Tibial nerve (tissue), 4 donors: Measurements from ENCODE around the gene RPP21. TPM values are rescaled to one million over a fixed set of nuclear protein-coding genes. Genes with fewer than 3 reads are reported as not detected.

ENCODE experiments used
- DNase-seq, 2 donors: peaks; one replicate each; pipeline ENCODE4 v3.0.0-alpha.2; 2019; ENCODE audit warnings: low spot score in 2 of 2
- H3K27ac ChIP-seq, 4 donors: fragments of 200-600 bp; sonication (generic) in 3 of 4; one replicate each; pipeline ENCODE4 v1.5.1; 2017 to 2019; ENCODE audit warnings: mild to moderate bottlenecking in 1 of 4
- H3K27me3 ChIP-seq, 2 donors: fragments of 200-600 bp; sonication (generic) in 1 of 2; one replicate each; pipeline versions ENCODE4 v1.5.1 to v1.6.0; 2017 to 2019
- H3K36me3 ChIP-seq, 3 donors: fragments of 200-600 bp; sonication (generic); one replicate each; pipeline ENCODE4 v1.5.1; 2018 to 2019
- H3K4me1 ChIP-seq, 4 donors: fragments of 200-600 bp; sonication (generic) in 3 of 4; one replicate each; pipeline ENCODE4 v1.5.1; 2017 to 2019
- H3K4me3 ChIP-seq, 4 donors: fragments of 200-600 bp; sonication (generic) in 3 of 4; one replicate each; pipeline ENCODE4 v1.5.1; 2017 to 2019; ENCODE audit warnings: mild to moderate bottlenecking in 1 of 4, moderate library complexity in 1 of 4
- H3K9me3 ChIP-seq, 4 donors: fragments of 200-600 bp; sonication (generic) in 3 of 4; one replicate each; pipeline ENCODE4 v1.5.1; 2017 to 2019
- EP300 ChIP-seq, 2 donors: sonication (generic); formaldehyde crosslinking; IDR thresholded peaks; one replicate each; pipeline ENCODE4 v1.6.1; 2017; ENCODE audit warnings: antibody characterized with exemption in 2 of 2, mild to moderate bottlenecking in 1 of 2
- POLR2A ChIP-seq, 2 donors: fragments of 450-650 bp; IDR thresholded peaks; one replicate each; pipeline ENCODE4 v1.6.1; 2017; ENCODE audit warnings: antibody characterized with exemption in 2 of 2, mild to moderate bottlenecking in 2 of 2, moderate library complexity in 2 of 2
- WGBS, 2 donors: methylation state at CpG; one replicate each; pipeline ENCODE4 v1.1.5; 2018; 5-methylcytosine and 5-hydroxymethylcytosine counted together
- total RNA-seq, 4 donors: library from RNA; depleted of rRNA; stranded (reverse); fragments of >200 nt; gene quantifications; one replicate each; pipeline ENCODE4 v1.1.0, GENCODE V29; 2016
- TF ChIP-seq, protein P1 (sequence below), 5 experiments: fragments of 200-600 bp in 3 of 5; fragments of 450-650 bp in 2 of 5; sonication (generic) in 3 of 5; IDR thresholded peaks; one replicate each; pipeline ENCODE4 v1.5.1; 2016 to 2019; ENCODE audit warnings: antibody characterized with exemption in 5 of 5, mild to moderate bottlenecking in 3 of 5, moderate library complexity in 2 of 5

Gene RPP21
- total RNA-seq, 4 donors from 2014 or later: 48.6 to 120 (median 97.0) TPM

- H3K27me3 ChIP-seq: no peaks in the 10 kb centered on the region
- 48 to 59% methylated on average over 1 of the region's 1 CpG for WGBS, 2 donors
- no peak overlapping the region for H3K27ac ChIP-seq
- H3K36me3 ChIP-seq: peaks cover 0 to 16% (median 0%) of the 10 kb centered on the region in 3 donors
- H3K4me3 ChIP-seq: no peak overlapping the region
- H3K9me3 ChIP-seq: no peaks in the 10 kb centered on the region
- peaks cover 0 to 9% (median 5%) of the 10 kb centered on the region in 4 donors for H3K4me1 ChIP-seq
- TF ChIP-seq POLR2A (IDR thresholded peaks at IDR 0.05): no peak
- TF ChIP-seq, protein P1, sequence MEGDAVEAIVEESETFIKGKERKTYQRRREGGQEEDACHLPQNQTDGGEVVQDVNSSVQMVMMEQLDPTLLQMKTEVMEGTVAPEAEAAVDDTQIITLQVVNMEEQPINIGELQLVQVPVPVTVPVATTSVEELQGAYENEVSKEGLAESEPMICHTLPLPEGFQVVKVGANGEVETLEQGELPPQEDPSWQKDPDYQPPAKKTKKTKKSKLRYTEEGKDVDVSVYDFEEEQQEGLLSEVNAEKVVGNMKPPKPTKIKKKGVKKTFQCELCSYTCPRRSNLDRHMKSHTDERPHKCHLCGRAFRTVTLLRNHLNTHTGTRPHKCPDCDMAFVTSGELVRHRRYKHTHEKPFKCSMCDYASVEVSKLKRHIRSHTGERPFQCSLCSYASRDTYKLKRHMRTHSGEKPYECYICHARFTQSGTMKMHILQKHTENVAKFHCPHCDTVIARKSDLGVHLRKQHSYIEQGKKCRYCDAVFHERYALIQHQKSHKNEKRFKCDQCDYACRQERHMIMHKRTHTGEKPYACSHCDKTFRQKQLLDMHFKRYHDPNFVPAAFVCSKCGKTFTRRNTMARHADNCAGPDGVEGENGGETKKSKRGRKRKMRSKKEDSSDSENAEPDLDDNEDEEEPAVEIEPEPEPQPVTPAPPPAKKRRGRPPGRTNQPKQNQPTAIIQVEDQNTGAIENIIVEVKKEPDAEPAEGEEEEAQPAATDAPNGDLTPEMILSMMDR (IDR thresholded peaks at IDR 0.05): no peak
- no peak for TF ChIP-seq EP300 (IDR thresholded peaks at IDR 0.05)
- DNase-seq: no peak
Measured at GRCh38 chr6:30350524-30350923, 5.6 kb downstream of the RPP21 start.

- no peaks in the 10 kb centered on the region for H3K9me3 ChIP-seq
- no peak overlapping the region for H3K4me3 ChIP-seq
- no peak overlapping the region for H3K27ac ChIP-seq
- TF ChIP-seq POLR2A (IDR thresholded peaks at IDR 0.05) (no peak), EP300 (IDR thresholded peaks at IDR 0.05) (no peak)
- TF ChIP-seq, protein P1 (IDR thresholded peaks at IDR 0.05): no peak
- peaks cover 0 to 17% of the 10 kb centered on the region in 2 donors for H3K27me3 ChIP-seq
- peaks cover 0 to 3% (median 0%) of the 10 kb centered on the region in 4 donors for H3K4me1 ChIP-seq
- no peak for DNase-seq
- WGBS, 2 donors: 78 to 88% methylated on average over 2 of the region's 2 CpGs
- peaks cover 0 to 6% (median 0%) of the 10 kb centered on the region in 3 donors for H3K36me3 ChIP-seq
Measured at GRCh38 chr6:30352550-30352949, 7.6 kb downstream of the RPP21 start.

DNA sequence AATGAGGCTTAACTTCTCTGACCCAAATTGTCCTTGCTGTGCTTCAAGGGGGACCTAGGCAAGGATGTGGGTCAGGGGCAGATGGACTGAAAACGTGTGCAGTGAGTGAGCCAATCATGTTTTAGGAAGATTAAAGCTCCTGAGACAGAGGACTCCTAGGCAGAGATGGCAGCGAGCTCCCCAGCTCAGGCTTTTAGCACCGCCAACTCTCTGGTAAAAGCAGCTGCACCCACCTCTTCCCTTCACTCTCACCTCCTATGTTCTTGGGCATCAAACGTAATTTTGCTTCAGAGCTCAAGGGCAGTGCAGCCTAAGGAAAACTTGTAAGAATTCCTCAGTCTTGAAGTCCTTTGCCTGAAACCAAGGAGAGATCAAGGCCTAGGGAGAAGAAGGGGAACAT, 10.3 kb downstream of the RPP21 start:
- 65 to 68% methylated on average over 4 of the region's 4 CpGs for WGBS, 2 donors
- Histone ChIP-seq H3K9me3 (no peaks in the 10 kb centered on the region), H3K36me3 (no peaks in the 10 kb centered on the region), H3K4me3 (no peak overlapping the region), H3K27me3 (peaks cover 0 to 44% of the 10 kb centered on the region in 2 donors), H3K27ac (no peak overlapping the region), H3K4me1 (peaks cover 0 to 8% (median 5%) of the 10 kb centered on the region in 4 donors)
- TF ChIP-seq POLR2A (IDR thresholded peaks at IDR 0.05) (no peak), EP300 (IDR thresholded peaks at IDR 0.05) (no peak)
- TF ChIP-seq, protein P1 (IDR thresholded peaks at IDR 0.05): no peak
- DNase-seq: no peak

DNA sequence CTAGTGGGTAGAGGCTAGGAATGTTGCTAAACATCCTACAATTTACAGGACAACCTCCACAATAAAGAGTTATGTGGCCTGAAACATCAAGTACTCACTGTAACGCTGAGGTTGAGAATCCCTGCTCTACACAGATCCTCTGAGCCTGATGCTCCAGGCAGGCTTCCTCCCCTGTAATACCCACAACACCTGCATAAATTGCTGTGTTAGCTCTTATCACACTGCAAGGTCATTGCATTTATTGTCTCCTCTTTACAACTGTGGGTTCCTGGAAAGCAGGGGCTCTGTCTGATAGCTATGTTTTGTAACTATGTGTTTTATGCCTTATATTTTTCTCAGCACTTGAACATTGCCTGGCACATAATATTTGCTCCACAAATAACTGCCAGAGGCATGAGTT, 11.6 kb downstream of the RPP21 start:
- 78 to 91% methylated on average over 1 of the region's 1 CpG for WGBS, 2 donors
- Histone ChIP-seq H3K4me3 (no peak overlapping the region), H3K27ac (no peak overlapping the region), H3K4me1 (peaks cover 0 to 8% (median 5%) of the 10 kb centered on the region in 4 donors), H3K27me3 (peaks cover 0 to 55% of the 10 kb centered on the region in 2 donors), H3K9me3 (no peaks in the 10 kb centered on the region), H3K36me3 (no peaks in the 10 kb centered on the region)
- TF ChIP-seq, protein P1 (IDR thresholded peaks at IDR 0.05): no peak
- TF ChIP-seq POLR2A (IDR thresholded peaks at IDR 0.05) (no peak), EP300 (IDR thresholded peaks at IDR 0.05) (no peak)
- DNase-seq: no peak

- 3 to 5% methylated on average over 40 of the region's 40 CpGs for WGBS, 2 donors
- DNase-seq: peak in 1 of 2 donors; percentile 39
- peak overlapping the region in 3 of 4 donors; percentile 16 to 29 (median 24) for H3K4me3 ChIP-seq
- H3K36me3 ChIP-seq: no peaks in the 10 kb centered on the region
- H3K4me1 ChIP-seq: peaks cover 0 to 8% (median 5%) of the 10 kb centered on the region in 4 donors
- H3K27ac ChIP-seq: no peak overlapping the region
- no peak for TF ChIP-seq EP300 (IDR thresholded peaks at IDR 0.05)
- TF ChIP-seq, protein P1 (IDR thresholded peaks at IDR 0.05): peak; percentile 32 to 75 (median 60)
- H3K27me3 ChIP-seq: peaks cover 0 to 68% of the 10 kb centered on the region in 2 donors
- peaks cover 0 to 4% (median 0%) of the 10 kb centered on the region in 4 donors for H3K9me3 ChIP-seq
Measured at GRCh38 chr6:30357678-30358540, 13.0 kb downstream of the RPP21 start.
